NCI-H187 treated with DMSO at 0.1 percent for 48 hours (cell line): Measurements from ENCODE around the gene ARID1B.

ENCODE experiments used
- DNase-seq: peaks from one replicate; lab custom pipeline; 2025; lab: John Stamatoyannopoulos, UW

ARID1B gene

GRCh38 chr6:157213907-157214565 lies 436.9 kb downstream of the ARID1B start:
- DNase-seq: no peak

- DNase-seq: no peak
Observed at GRCh38 chr6:157215717-157216116, 438.5 kb downstream of the ARID1B start.

GRCh38 chr6:157216570-157216969 lies 439.4 kb downstream of the ARID1B start:
- DNase-seq: no peak

GRCh38 chr6:157217198-157217893 lies 440.2 kb downstream of the ARID1B start:
- DNase-seq: no peak

GRCh38 chr6:157217894-157218370 lies 440.8 kb downstream of the ARID1B start:
- no peak for DNase-seq

GRCh38 chr6:157218371-157219198 lies 441.4 kb downstream of the ARID1B start:
- no peak for DNase-seq

- no peak for DNase-seq
Observed at GRCh38 chr6:157219201-157220200, 442.3 kb downstream of the ARID1B start.

GRCh38 chr6:157220485-157220884 lies 443.3 kb downstream of the ARID1B start:
- no peak for DNase-seq

- no peak for DNase-seq
Observed at GRCh38 chr6:157221049-157221816, 444.1 kb downstream of the ARID1B start.

- no peak for DNase-seq
Observed at GRCh38 chr6:157221817-157222175, 444.6 kb downstream of the ARID1B start.

- no peak for DNase-seq
Observed at GRCh38 chr6:157222201-157222981, 445.2 kb downstream of the ARID1B start.

GRCh38 chr6:157223021-157223430 lies 445.8 kb downstream of the ARID1B start:
- no peak for DNase-seq

- DNase-seq: no peak
Observed at GRCh38 chr6:157223511-157223910, 446.3 kb downstream of the ARID1B start.

GRCh38 chr6:157224178-157224950 lies 447.2 kb downstream of the ARID1B start:
- no peak for DNase-seq

GRCh38 chr6:157224951-157225574 lies 447.9 kb downstream of the ARID1B start:
- no peak for DNase-seq

GRCh38 chr6:157225575-157225995 lies 448.4 kb downstream of the ARID1B start:
- DNase-seq: no peak

GRCh38 chr6:157226026-157226625 lies 448.9 kb downstream of the ARID1B start:
- no peak for DNase-seq

GRCh38 chr6:157226761-157227160 lies 449.6 kb downstream of the ARID1B start:
- no peak for DNase-seq
